ENCODE data around the gene SELENOP. TPM values are rescaled to one million over a fixed set of nuclear protein-coding genes. Genes with fewer than 3 reads are reported as not detected.
"Not testable (repeated sequence)": the region's sequence is repeated elsewhere in the genome, so short reads cannot be mapped to it uniquely, and the experiment has no call there.

Gene SELENOP
- total and polyA plus RNA-seq, 5 donors from 2014 or later = 0.62 to 0.99 TPM; not detected in 3

DNA sequence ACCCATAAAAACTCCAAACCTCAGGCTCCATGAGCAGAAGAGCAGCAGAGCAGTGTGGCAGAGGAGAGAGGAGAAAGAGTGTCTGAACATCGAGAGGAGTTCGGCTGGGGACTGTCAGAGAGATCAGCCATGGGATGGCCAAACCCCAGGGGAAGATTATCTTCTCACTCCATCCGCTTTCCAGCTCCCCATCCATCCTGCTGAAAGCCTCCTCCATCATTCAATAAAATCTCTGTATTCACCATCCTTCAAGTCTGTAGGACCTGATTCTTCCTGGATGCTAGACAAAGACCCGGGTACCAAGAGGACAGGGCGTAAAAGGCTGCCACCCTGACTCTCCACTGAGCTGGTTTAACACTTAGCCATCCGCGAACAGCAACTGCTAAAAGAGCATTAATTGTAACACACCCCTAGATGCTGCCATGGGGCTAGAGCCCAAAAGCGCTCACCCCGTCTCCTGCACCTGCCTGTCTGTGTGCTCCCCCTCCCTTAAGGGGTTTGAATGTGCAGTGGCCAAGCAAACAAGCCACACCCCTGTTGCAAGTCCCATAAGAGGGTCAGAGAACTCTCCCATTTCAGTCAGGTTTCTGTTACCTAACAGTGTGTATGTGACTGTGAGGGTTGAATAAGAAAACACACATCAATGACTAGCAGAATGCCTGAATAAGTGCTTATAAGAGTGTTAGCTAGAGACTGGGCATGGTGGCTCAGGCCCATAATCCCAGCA, 13.9 kb upstream of the SELENOP start:
- Histone ChIP-seq H3K4me3 (ENCODE audit: low read depth, low read length) (no peak overlapping the region), H3K27me3 (ENCODE audit: control insufficient read depth, insufficient read depth, low read length) (peaks cover 3% of the 10 kb centered on the region), H3K9me3 (ENCODE audit: control insufficient read depth in 2 of 2, low read length in 2 of 2) (no peaks in the 10 kb centered on the region), H3K4me1 (ENCODE audit: control insufficient read depth, insufficient read depth, low read length, poor library complexity, severe bottlenecking) (no peaks in the 10 kb centered on the region), H3K27ac (ENCODE audit: insufficient read depth, low read length, poor library complexity, severe bottlenecking) (no peak overlapping the region), H3K36me3 (ENCODE audit: control insufficient read depth, insufficient read depth, low read length) (no peaks in the 10 kb centered on the region)
- no peak overlapping the region for H3K4me3 Mint-ChIP-seq
- no peak overlapping the region for H3K27ac Mint-ChIP-seq
- peaks cover 5% of the 10 kb centered on the region for H3K27me3 Mint-ChIP-seq
- no peaks in the 10 kb centered on the region for H3K4me1 Mint-ChIP-seq
- ATAC-seq (ENCODE audit: low read depth in 2 of 2) (no peak), DNase-seq (no peak)
- H3K9me3 Mint-ChIP-seq = no peaks in the 10 kb centered on the region
- no peaks in the 10 kb centered on the region for H3K36me3 Mint-ChIP-seq

DNA sequence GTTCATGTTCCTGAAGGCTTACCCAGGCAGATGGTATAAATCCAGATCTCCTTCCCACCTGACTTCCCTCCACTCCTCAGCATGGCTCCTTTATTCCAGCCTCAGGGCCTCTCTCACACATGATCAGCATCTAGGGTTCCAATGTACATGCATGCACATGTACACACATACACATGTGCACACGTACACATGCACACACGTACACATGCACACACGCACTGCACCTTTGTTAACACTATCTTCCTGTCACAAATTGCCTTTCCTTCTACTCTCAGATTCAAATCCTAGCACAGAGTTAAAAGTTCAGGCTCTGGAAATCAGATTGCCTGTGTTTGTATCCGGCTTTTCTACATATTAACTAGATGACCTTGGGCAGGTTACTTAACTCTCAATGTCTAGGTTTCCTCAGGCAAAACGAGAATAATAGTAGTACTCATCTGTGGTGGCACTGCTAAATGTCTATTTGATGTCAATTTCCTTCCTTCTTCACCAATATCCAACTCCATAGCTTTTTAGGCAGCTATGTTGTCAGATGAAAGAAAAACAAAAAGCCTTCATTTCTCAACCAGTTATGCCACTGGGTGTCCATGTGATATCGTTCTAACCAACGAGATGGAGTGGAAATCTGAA, 12.8 kb upstream of the SELENOP start:
- no peak for ATAC-seq (ENCODE audit: low read depth in 2 of 2)
- Mint-ChIP-seq H3K36me3 (no peaks in the 10 kb centered on the region), H3K9me3 (no peaks in the 10 kb centered on the region), H3K27ac (no peak overlapping the region), H3K4me3 (no peak overlapping the region), H3K4me1 (no peaks in the 10 kb centered on the region), H3K27me3 (peaks cover 5% of the 10 kb centered on the region)
- Histone ChIP-seq H3K9me3 (ENCODE audit: control insufficient read depth in 2 of 2, low read length in 2 of 2) (no peaks in the 10 kb centered on the region), H3K36me3 (ENCODE audit: control insufficient read depth, insufficient read depth, low read length) (no peaks in the 10 kb centered on the region), H3K27ac (ENCODE audit: insufficient read depth, low read length, poor library complexity, severe bottlenecking) (no peak overlapping the region), H3K27me3 (ENCODE audit: control insufficient read depth, insufficient read depth, low read length) (peaks cover 3% of the 10 kb centered on the region), H3K4me3 (ENCODE audit: low read depth, low read length) (no peak overlapping the region), H3K4me1 (ENCODE audit: control insufficient read depth, insufficient read depth, low read length, poor library complexity, severe bottlenecking) (no peaks in the 10 kb centered on the region)
- DNase-seq = no peak

GRCh38 chr5:42822548-42822947, 10.9 kb upstream of the SELENOP start:
- Histone ChIP-seq H3K4me1 (ENCODE audit: control insufficient read depth, insufficient read depth, low read length, poor library complexity, severe bottlenecking) (no peaks in the 10 kb centered on the region), H3K27ac (ENCODE audit: insufficient read depth, low read length, poor library complexity, severe bottlenecking) (no peak overlapping the region), H3K9me3 (ENCODE audit: control insufficient read depth in 2 of 2, low read length in 2 of 2) (no peaks in the 10 kb centered on the region), H3K27me3 (ENCODE audit: control insufficient read depth, insufficient read depth, low read length) (no peaks in the 10 kb centered on the region), H3K36me3 (ENCODE audit: control insufficient read depth, insufficient read depth, low read length) (no peaks in the 10 kb centered on the region), H3K4me3 (ENCODE audit: low read depth, low read length) (no peak overlapping the region)
- Mint-ChIP-seq H3K27me3 (no peaks in the 10 kb centered on the region), H3K4me1 (no peaks in the 10 kb centered on the region), H3K9me3 (peaks cover 0 to 2% (median 0%) of the 10 kb centered on the region in 7 donors), H3K36me3 (no peaks in the 10 kb centered on the region), H3K4me3 (no peak overlapping the region), H3K27ac (no peak overlapping the region)
- ATAC-seq (ENCODE audit: low read depth in 2 of 2) (no peak), DNase-seq (no peak)

- no peaks in the 10 kb centered on the region for H3K36me3 Mint-ChIP-seq
- no peaks in the 10 kb centered on the region for H3K9me3 ChIP-seq (ENCODE audit: control insufficient read depth in 2 of 2, low read length in 2 of 2)
- no peaks in the 10 kb centered on the region for H3K27me3 ChIP-seq (ENCODE audit: control insufficient read depth, insufficient read depth, low read length)
- DNase-seq (no peak), ATAC-seq (ENCODE audit: low read depth in 2 of 2) (no peak)
- H3K27ac Mint-ChIP-seq = no peak overlapping the region
- H3K4me3 ChIP-seq (ENCODE audit: low read depth, low read length) = no peak overlapping the region
- no peaks in the 10 kb centered on the region for H3K27me3 Mint-ChIP-seq
- H3K4me1 Mint-ChIP-seq = no peaks in the 10 kb centered on the region
- no peaks in the 10 kb centered on the region for H3K4me1 ChIP-seq (ENCODE audit: control insufficient read depth, insufficient read depth, low read length, poor library complexity, severe bottlenecking)
- H3K36me3 ChIP-seq (ENCODE audit: control insufficient read depth, insufficient read depth, low read length) = no peaks in the 10 kb centered on the region
- no peak overlapping the region for H3K27ac ChIP-seq (ENCODE audit: insufficient read depth, low read length, poor library complexity, severe bottlenecking)
- peaks cover 0 to 2% (median 0%) of the 10 kb centered on the region in 7 donors for H3K9me3 Mint-ChIP-seq
- no peak overlapping the region for H3K4me3 Mint-ChIP-seq
Observed at GRCh38 chr5:42819745-42820144, 8.1 kb upstream of the SELENOP start.

- not testable (repeated sequence) for ATAC-seq (ENCODE audit: low read depth in 2 of 2); H3K27me3 ChIP-seq (ENCODE audit: control insufficient read depth, insufficient read depth, low read length); H3K36me3 ChIP-seq (ENCODE audit: control insufficient read depth, insufficient read depth, low read length); DNase-seq; H3K4me1 Mint-ChIP-seq; H3K9me3 ChIP-seq (ENCODE audit: control insufficient read depth in 2 of 2, low read length in 2 of 2); H3K4me3 Mint-ChIP-seq; H3K4me1 ChIP-seq (ENCODE audit: control insufficient read depth, insufficient read depth, low read length, poor library complexity, severe bottlenecking); H3K27me3 Mint-ChIP-seq; H3K4me3 ChIP-seq (ENCODE audit: low read depth, low read length); H3K27ac Mint-ChIP-seq; H3K9me3 Mint-ChIP-seq; H3K36me3 Mint-ChIP-seq; H3K27ac ChIP-seq (ENCODE audit: insufficient read depth, low read length, poor library complexity, severe bottlenecking)
Observed at GRCh38 chr5:42816546-42816945, 4.9 kb upstream of the SELENOP start.

DNA sequence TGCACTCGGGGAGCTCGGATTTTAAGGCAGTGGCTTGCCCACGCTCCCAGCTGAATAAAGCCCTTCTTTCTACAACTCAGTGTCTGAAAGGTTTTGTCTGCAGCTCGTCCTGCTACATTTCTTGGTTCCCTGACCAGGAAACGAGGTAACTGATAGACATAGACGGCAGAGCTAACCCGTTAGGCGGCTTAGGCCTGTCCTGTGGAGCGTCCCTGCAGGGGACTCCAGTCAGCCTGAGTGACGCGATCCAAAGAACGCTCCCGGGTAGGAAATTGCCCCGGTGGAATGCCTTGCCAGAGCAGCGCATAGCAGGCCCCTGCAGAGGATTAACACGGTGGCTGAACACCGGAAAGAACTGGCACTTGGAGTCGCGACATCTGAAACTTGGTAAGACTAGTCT, 1.8 kb upstream of the SELENOP start:
- Mint-ChIP-seq H3K4me1 (peaks cover 0 to 4% (median 0%) of the 10 kb centered on the region in 4 donors), H3K9me3 (peaks cover 0 to 2% (median 0%) of the 10 kb centered on the region in 7 donors), H3K36me3 (no peaks in the 10 kb centered on the region), H3K27me3 (peaks cover 4% of the 10 kb centered on the region), H3K4me3 (no peak overlapping the region), H3K27ac (no peak overlapping the region)
- no peak for ATAC-seq (ENCODE audit: low read depth in 2 of 2)
- no peak for DNase-seq
- H3K27me3 ChIP-seq (ENCODE audit: control insufficient read depth, insufficient read depth, low read length) = no peaks in the 10 kb centered on the region
- H3K4me1 ChIP-seq (ENCODE audit: control insufficient read depth, insufficient read depth, low read length, poor library complexity, severe bottlenecking) = no peaks in the 10 kb centered on the region
- no peak overlapping the region for H3K27ac ChIP-seq (ENCODE audit: insufficient read depth, low read length, poor library complexity, severe bottlenecking)
- no peaks in the 10 kb centered on the region for H3K9me3 ChIP-seq (ENCODE audit: control insufficient read depth in 2 of 2, low read length in 2 of 2)
- H3K36me3 ChIP-seq (ENCODE audit: control insufficient read depth, insufficient read depth, low read length) = no peaks in the 10 kb centered on the region
- no peak overlapping the region for H3K4me3 ChIP-seq (ENCODE audit: low read depth, low read length)

DNA sequence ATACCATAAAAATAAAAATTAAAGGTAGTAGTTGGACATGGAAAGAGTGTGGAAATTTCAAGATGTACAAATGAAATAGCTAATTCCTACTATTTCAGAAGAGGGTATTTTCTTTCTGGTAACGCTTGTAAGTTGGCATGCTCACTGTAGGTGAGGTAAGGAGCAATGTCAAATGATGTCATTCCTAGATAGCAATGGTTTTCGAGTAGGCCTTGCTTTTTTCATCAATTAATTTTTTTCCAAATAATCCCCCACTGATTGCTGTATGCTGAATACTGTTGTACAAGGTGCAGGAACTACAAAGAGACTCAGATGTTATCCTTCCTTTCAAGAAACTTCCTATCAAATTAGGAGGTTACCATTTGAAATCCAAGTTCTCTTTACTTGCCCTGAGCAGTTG, 928 bp upstream of the SELENOP start:
- Histone ChIP-seq H3K4me1 (ENCODE audit: control insufficient read depth, insufficient read depth, low read length, poor library complexity, severe bottlenecking) (no peaks in the 10 kb centered on the region), H3K27me3 (ENCODE audit: control insufficient read depth, insufficient read depth, low read length) (no peaks in the 10 kb centered on the region), H3K27ac (ENCODE audit: insufficient read depth, low read length, poor library complexity, severe bottlenecking) (no peak overlapping the region), H3K9me3 (ENCODE audit: control insufficient read depth in 2 of 2, low read length in 2 of 2) (no peaks in the 10 kb centered on the region), H3K4me3 (ENCODE audit: low read depth, low read length) (no peak overlapping the region), H3K36me3 (ENCODE audit: control insufficient read depth, insufficient read depth, low read length) (no peaks in the 10 kb centered on the region)
- no peak for DNase-seq
- no peak for ATAC-seq (ENCODE audit: low read depth in 2 of 2)
- Mint-ChIP-seq H3K4me3 (no peak overlapping the region), H3K27ac (no peak overlapping the region), H3K4me1 (peaks cover 0 to 4% (median 0%) of the 10 kb centered on the region in 4 donors), H3K36me3 (no peaks in the 10 kb centered on the region), H3K9me3 (no peaks in the 10 kb centered on the region), H3K27me3 (peaks cover 4% of the 10 kb centered on the region)
